GM12878 (cell line): ENCODE results near the gene BLOC1S5. TPM values are rescaled to one million over a fixed set of nuclear protein-coding genes. Genes with fewer than 3 reads are reported as not detected.

Experiments
- ATAC-seq: fragments of 200-7000 bp; cut with Tn5 transposase; 3 replicates; pipeline ENCODE4 v1.9.1; 2020; ENCODE audit warnings: mild to moderate bottlenecking, moderate library complexity
- BruUV-seq: library from RNA; stranded (reverse); fragments of 400-500 nt; replicated peaks from 2 replicates; lab custom pipeline; 2021; lab: Mats Ljungman, UMichigan
- CTCF ChIA-PET: fragments of 300-600 bp; sonication (Branson Sonifier 250); formaldehyde crosslinking; extraction: SDS; loops from one replicate; lab custom pipeline; 2021; ENCODE audit warnings: inconsistent platforms; lab: Yijun Ruan, JAX
- POLR2A ChIA-PET: fragments of 350-600 bp; formaldehyde crosslinking; extraction: SDS; loops from one replicate; lab custom pipeline; 2021; ENCODE audit warnings: inconsistent platforms; lab: Charles Lee
- RAD21 ChIA-PET: fragments of 300-600 bp; sonication (Branson Sonifier 250); formaldehyde crosslinking; loops from one replicate; lab custom pipeline; 2023; ENCODE audit warnings: antibody characterized with exemption; ENCODE audit not compliant: unreplicated experiment; lab: Charles Lee
- SMC1A ChIA-PET: fragments of 300-600 bp; sonication (Branson Sonifier 250); formaldehyde crosslinking; loops from one replicate; lab custom pipeline; 2023; ENCODE audit not compliant: unreplicated experiment, uncharacterized antibody; lab: Charles Lee
- DNase-seq: peaks from one replicate; pipeline ENCODE4 v3.0.0-alpha.2; 2011; ENCODE audit warnings: low read depth, low spot score
- FAIRE-seq: peaks from 3 replicates; lab custom pipeline; 2011; peaks lifted over from hg19 to GRCh38; lab: Jason Lieb, UNC
- H2AFZ ChIP-seq: 2 replicates; pipeline ENCODE4 v1.6.0; 2011; ENCODE audit warnings: low read depth, low read length, control low read depth; ENCODE audit not compliant: control insufficient read depth
- H3K27ac ChIP-seq: 2 replicates; pipeline ENCODE4 v1.5.1; 2011; ENCODE audit warnings: control low read depth; ENCODE audit not compliant: control insufficient read depth, insufficient read depth
- H3K27me3 ChIP-seq, 2 experiments: replicated peaks in 1 of 2; 2 replicates each; pipeline versions ENCODE4 v1.6.0 to v1.6.1; 2011; ENCODE audit warnings: low read length in 1 of 2; ENCODE audit not compliant: control insufficient read depth in 2 of 2, insufficient read depth in 2 of 2
- H3K36me3 ChIP-seq, 2 experiments: 2 replicates each; pipeline ENCODE4 v1.5.1; 2011; ENCODE audit warnings: low read length in 1 of 2; ENCODE audit not compliant: control insufficient read depth in 2 of 2, insufficient read depth in 2 of 2
- H3K4me1 ChIP-seq: 2 replicates; pipeline ENCODE4 v1.6.1; 2011; ENCODE audit warnings: mild to moderate bottlenecking, low read length, moderate library complexity, mixed read lengths; ENCODE audit not compliant: control insufficient read depth, insufficient read depth
- H3K4me2 ChIP-seq: 2 replicates; pipeline ENCODE4 v1.6.0; 2011; ENCODE audit warnings: control low read depth; ENCODE audit not compliant: control insufficient read depth, insufficient read depth
- H3K4me3 ChIP-seq: fragments of 200-600 bp; sonication (generic); 2 replicates; pipeline ENCODE4 v1.5.1; 2016
- H3K79me2 ChIP-seq: 2 replicates; pipeline ENCODE4 v1.6.0; 2011; ENCODE audit warnings: low read length; ENCODE audit not compliant: control insufficient read depth, insufficient read depth
- H3K9ac ChIP-seq: 2 replicates; pipeline ENCODE4 v1.8.0; 2011; ENCODE audit warnings: low read length, control low read depth, mixed read lengths; ENCODE audit not compliant: control insufficient read depth, insufficient read depth
- H3K9me3 ChIP-seq: replicated peaks from 3 replicates; pipeline ENCODE4 v1.5.1; 2011; ENCODE audit warnings: mild to moderate bottlenecking, low read length; ENCODE audit not compliant: control insufficient read depth, insufficient read depth
- H4K20me1 ChIP-seq: 2 replicates; pipeline ENCODE4 v1.6.0; 2011; ENCODE audit not compliant: control insufficient read depth, insufficient read depth
- BRCA1 ChIP-seq: IDR thresholded peaks from 2 replicates; pipeline ENCODE4 v1.6.1; 2011; ENCODE audit warnings: low read depth, low read length, improper control_type of control experiment
- CBX5 ChIP-seq: sonication (generic); IDR thresholded peaks from 2 replicates; pipeline ENCODE4 v1.6.1; 2016; ENCODE audit warnings: low read depth, moderate library complexity, mild to moderate bottlenecking, inconsistent platforms
- HDAC2 ChIP-seq: fragments of 200-600 bp; sonication (generic); IDR thresholded peaks from 2 replicates; pipeline ENCODE4 v1.6.1; 2017
- HDAC6 ChIP-seq: fragments of 200-600 bp; sonication (generic); IDR thresholded peaks from one replicate; pipeline ENCODE4 v1.8.0; 2017; ENCODE audit warnings: antibody characterized with exemption; ENCODE audit not compliant: unreplicated experiment
- HDGF ChIP-seq: fragments of 450-650 bp; IDR thresholded peaks from 2 replicates; pipeline ENCODE4 v1.6.1; 2016; ENCODE audit warnings: antibody characterized with exemption
- NFIC ChIP-seq: IDR thresholded peaks from 2 replicates; pipeline ENCODE4 v1.6.1; 2012; ENCODE audit warnings: low read depth, mild to moderate bottlenecking, inconsistent platforms, low read length, moderate library complexity
- RAD51 ChIP-seq: fragments of 450-650 bp; IDR thresholded peaks from 2 replicates; pipeline ENCODE4 v1.6.1; 2016; ENCODE audit warnings: moderate library complexity, mild to moderate bottlenecking, inconsistent platforms
- SUPT20H ChIP-seq: IDR thresholded peaks from 2 replicates; pipeline ENCODE4 v1.6.1; 2011; ENCODE audit warnings: low read depth, mild to moderate bottlenecking, low read length, moderate library complexity, borderline replicate concordance; ENCODE audit not compliant: control insufficient read depth
- TBL1XR1 ChIP-seq: IDR thresholded peaks from 2 replicates; pipeline ENCODE4 v1.6.1; 2012; ENCODE audit warnings: low read depth, low read length, improper control_type of control experiment
- TCF12 ChIP-seq: IDR thresholded peaks from 2 replicates; pipeline ENCODE4 v1.6.1; 2011; ENCODE audit warnings: low read depth, mild to moderate bottlenecking, low read length
- ZNF217 ChIP-seq: fragments of 450-650 bp; IDR thresholded peaks from 2 replicates; pipeline ENCODE4 v1.6.1; 2017; ENCODE audit warnings: antibody characterized with exemption, mild to moderate bottlenecking
- WGBS: methylation state at CpG from one replicate; pipeline ENCODE4 v1.1.6; 2016; ENCODE audit warnings: low lambda C conversion rate; ENCODE audit not compliant: insufficient replicate concordance, insufficient coverage; ENCODE audit errors: missing lambda C conversion rate; 5-methylcytosine and 5-hydroxymethylcytosine counted together
- in situ Hi-C: fragments of 300-500 bp; cut with MboI; formaldehyde crosslinking; loops from 9 replicates; pipeline ENCODE4 v1.14.3; 2018; ENCODE audit warnings: mixed read lengths
- intact Hi-C: fragments of 100-400 bp; cut with micrococcal nuclease; formaldehyde crosslinking; loops from one replicate; pipeline ENCODE4 v1.14.2; 2022; ENCODE audit not compliant: unreplicated experiment
- polyA plus RNA-seq, 11 experiments: library from polyadenylated mRNA; depleted of rRNA in 4 of 11; unstranded in 6 of 11; stranded (reverse) in 5 of 11; fragments of >200 nt; fragmentation: Nextera tagmentation in 4 of 11; fragmentation: Illumina TruSeq in 1 of 11; extraction: Ambion mirVana in 4 of 11; extraction: Trizol in 1 of 11; gene quantifications; 1 replicate in 1 of 11; 2 replicates in 10 of 11; pipeline versions ENCODE4 v1.2.1 to v1.2.3, GENCODE V29; 2011 to 2016; ENCODE audit warnings: inconsistent platforms in 2 of 11, missing spikeins in 2 of 11, low read depth in 1 of 11
- total RNA-seq, 4 experiments: library from RNA; depleted of rRNA in 3 of 4; stranded (reverse); fragments of >200 nt in 3 of 4; fragmentation: Illumina TruSeq in 1 of 4; extraction: Trizol in 1 of 4; gene quantifications; 2 replicates each; pipeline versions ENCODE4 v1.2.1 to v1.2.3, GENCODE V29; 2013 to 2021
- TF ChIP-seq, protein P1 (sequence below): IDR thresholded peaks from 2 replicates; pipeline ENCODE4 v1.6.1; 2012; ENCODE audit warnings: low read length, inconsistent platforms
- TF ChIP-seq, protein P2 (sequence below): IDR thresholded peaks from 2 replicates; pipeline ENCODE4 v1.6.1; 2011; ENCODE audit warnings: borderline replicate concordance, low read depth, mild to moderate bottlenecking, moderate library complexity, low read length; ENCODE audit not compliant: insufficient read depth, poor library complexity, severe bottlenecking
- TF ChIP-seq, protein P3 (sequence below): fragments of 450-650 bp; formaldehyde crosslinking; IDR thresholded peaks from 2 replicates; pipeline ENCODE4 v1.5.0; 2022; ENCODE audit warnings: mild to moderate bottlenecking, missing genetic modification characterization
- TF ChIP-seq, protein P4 (sequence below): IDR thresholded peaks from 2 replicates; pipeline ENCODE4 v1.6.1; 2011; ENCODE audit warnings: mild to moderate bottlenecking, low read depth, low read length, moderate library complexity; ENCODE audit not compliant: insufficient replicate concordance

The BLOC1S5 gene
- total and polyA plus RNA-seq, 10 of the 15 experiments (the other 5 are each of a cell fraction or from before 2014, with no cell fraction given), result 4.3 to 22.2 (median 16.1) TPM

DNA sequence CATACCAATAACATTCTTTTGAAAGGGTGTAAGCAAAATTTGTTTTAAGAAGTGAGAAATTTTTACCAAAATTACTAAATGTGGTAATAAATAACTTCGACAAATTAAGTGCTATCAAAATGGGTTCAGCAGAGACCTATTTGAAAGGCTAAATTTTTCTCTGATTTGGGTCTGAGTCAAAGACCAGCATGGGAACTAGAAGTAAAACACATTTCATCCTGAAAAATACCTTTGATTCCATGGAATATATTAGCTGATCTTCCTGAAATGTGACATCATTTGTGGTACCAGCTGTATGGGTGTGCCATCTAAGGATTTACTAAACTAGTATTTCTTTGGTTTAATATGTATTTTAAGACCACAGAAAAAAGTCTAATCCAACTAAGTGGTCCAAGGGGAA, 63.6 kb downstream of the BLOC1S5 start:
- H3K27me3 ChIP-seq, result no peaks in the 10 kb centered on the region
- intact Hi-C loops (loop anchor here (10.0 kb wide), 1 partner anchor 376 kb away; no protein-coding TSS in a partner anchor), in situ Hi-C loops (no loop called here)
- no TSS peak for BruUV-seq
- H3K4me3 ChIP-seq, result no peak overlapping the region
- H3K4me1 ChIP-seq, result no peaks in the 10 kb centered on the region
- no peaks in the 10 kb centered on the region for H4K20me1 ChIP-seq
- CTCF ChIA-PET, result no interaction called here
- no peak overlapping the region for H3K27ac ChIP-seq
- no peak overlapping the region for H3K4me2 ChIP-seq
- WGBS, result 100% methylated on average over 1 of the region's 1 CpG
- no peak overlapping the region for H2AFZ ChIP-seq
- RAD21 ChIA-PET, result no interaction called here
- no peaks in the 10 kb centered on the region for H3K9me3 ChIP-seq
- H3K9ac ChIP-seq, result no peak overlapping the region
- ATAC-seq (no peak), DNase-seq (no peak), FAIRE-seq (no peak)
- TF ChIP-seq, protein P1, sequence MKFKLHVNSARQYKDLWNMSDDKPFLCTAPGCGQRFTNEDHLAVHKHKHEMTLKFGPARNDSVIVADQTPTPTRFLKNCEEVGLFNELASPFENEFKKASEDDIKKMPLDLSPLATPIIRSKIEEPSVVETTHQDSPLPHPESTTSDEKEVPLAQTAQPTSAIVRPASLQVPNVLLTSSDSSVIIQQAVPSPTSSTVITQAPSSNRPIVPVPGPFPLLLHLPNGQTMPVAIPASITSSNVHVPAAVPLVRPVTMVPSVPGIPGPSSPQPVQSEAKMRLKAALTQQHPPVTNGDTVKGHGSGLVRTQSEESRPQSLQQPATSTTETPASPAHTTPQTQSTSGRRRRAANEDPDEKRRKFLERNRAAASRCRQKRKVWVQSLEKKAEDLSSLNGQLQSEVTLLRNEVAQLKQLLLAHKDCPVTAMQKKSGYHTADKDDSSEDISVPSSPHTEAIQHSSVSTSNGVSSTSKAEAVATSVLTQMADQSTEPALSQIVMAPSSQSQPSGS, result no peak
- TF ChIP-seq CBX5 (no peak), BRCA1 (no peak), HDAC6 (no peak), HDGF (no peak), NFIC (no peak), ZNF217 (no peak), SUPT20H (no peak), HDAC2 (no peak), TBL1XR1 (no peak), RAD51 (no peak), TCF12 (no peak)
- TF ChIP-seq, protein P2, sequence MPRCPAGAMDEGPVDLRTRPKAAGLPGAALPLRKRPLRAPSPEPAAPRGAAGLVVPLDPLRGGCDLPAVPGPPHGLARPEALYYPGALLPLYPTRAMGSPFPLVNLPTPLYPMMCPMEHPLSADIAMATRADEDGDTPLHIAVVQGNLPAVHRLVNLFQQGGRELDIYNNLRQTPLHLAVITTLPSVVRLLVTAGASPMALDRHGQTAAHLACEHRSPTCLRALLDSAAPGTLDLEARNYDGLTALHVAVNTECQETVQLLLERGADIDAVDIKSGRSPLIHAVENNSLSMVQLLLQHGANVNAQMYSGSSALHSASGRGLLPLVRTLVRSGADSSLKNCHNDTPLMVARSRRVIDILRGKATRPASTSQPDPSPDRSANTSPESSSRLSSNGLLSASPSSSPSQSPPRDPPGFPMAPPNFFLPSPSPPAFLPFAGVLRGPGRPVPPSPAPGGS, result no peak
- TF ChIP-seq, protein P3, sequence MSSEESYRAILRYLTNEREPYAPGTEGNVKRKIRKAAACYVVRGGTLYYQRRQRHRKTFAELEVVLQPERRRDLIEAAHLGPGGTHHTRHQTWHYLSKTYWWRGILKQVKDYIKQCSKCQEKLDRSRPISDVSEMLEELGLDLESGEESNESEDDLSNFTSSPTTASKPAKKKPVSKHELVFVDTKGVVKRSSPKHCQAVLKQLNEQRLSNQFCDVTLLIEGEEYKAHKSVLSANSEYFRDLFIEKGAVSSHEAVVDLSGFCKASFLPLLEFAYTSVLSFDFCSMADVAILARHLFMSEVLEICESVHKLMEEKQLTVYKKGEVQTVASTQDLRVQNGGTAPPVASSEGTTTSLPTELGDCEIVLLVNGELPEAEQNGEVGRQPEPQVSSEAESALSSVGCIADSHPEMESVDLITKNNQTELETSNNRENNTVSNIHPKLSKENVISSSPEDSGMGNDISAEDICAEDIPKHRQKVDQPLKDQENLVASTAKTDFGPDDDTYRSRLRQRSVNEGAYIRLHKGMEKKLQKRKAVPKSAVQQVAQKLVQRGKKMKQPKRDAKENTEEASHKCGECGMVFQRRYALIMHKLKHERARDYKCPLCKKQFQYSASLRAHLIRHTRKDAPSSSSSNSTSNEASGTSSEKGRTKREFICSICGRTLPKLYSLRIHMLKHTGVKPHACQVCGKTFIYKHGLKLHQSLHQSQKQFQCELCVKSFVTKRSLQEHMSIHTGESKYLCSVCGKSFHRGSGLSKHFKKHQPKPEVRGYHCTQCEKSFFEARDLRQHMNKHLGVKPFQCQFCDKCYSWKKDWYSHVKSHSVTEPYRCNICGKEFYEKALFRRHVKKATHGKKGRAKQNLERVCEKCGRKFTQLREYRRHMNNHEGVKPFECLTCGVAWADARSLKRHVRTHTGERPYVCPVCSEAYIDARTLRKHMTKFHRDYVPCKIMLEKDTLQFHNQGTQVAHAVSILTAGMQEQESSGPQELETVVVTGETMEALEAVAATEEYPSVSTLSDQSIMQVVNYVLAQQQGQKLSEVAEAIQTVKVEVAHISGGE (CRISPR knock-in tag), result no peak
- TF ChIP-seq, protein P4, sequence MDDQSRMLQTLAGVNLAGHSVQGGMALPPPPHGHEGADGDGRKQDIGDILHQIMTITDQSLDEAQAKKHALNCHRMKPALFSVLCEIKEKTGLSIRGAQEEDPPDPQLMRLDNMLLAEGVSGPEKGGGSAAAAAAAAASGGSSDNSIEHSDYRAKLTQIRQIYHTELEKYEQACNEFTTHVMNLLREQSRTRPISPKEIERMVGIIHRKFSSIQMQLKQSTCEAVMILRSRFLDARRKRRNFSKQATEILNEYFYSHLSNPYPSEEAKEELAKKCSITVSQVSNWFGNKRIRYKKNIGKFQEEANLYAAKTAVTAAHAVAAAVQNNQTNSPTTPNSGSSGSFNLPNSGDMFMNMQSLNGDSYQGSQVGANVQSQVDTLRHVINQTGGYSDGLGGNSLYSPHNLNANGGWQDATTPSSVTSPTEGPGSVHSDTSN, result no peak
- H3K36me3 ChIP-seq, result no peaks in the 10 kb centered on the region
- POLR2A ChIA-PET, result no interaction called here
- no peaks in the 10 kb centered on the region for H3K79me2 ChIP-seq
- SMC1A ChIA-PET, result interaction anchor here (1.4 kb wide), 1 partner anchor 130 kb away, joined by 3 read pairs; no protein-coding TSS in a partner anchor
